Stomach (tissue), 4 donors: ENCODE measurements around the gene TMEM62.

Experiments used
- CTCF ChIP-seq, 7 experiments: fragments of 450-650 bp in 4 of 7; fragments of 200-600 bp in 3 of 7; sonication (generic) in 3 of 7; IDR thresholded peaks; one replicate each; pipeline ENCODE4 v1.5.1; 2016 to 2019; ENCODE audit warnings: antibody characterized with exemption in 7 of 7, control low read depth in 2 of 7, mild to moderate bottlenecking in 1 of 7
- POLR2A ChIP-seq, 4 donors: fragments of 450-650 bp; IDR thresholded peaks; one replicate each; pipeline ENCODE4 v1.6.1; 2016; ENCODE audit warnings: antibody characterized with exemption in 4 of 4, control low read depth in 2 of 4, mild to moderate bottlenecking in 1 of 4, moderate library complexity in 1 of 4

- no peak for TF ChIP-seq POLR2A (IDR thresholded peaks at IDR 0.05)
- TF ChIP-seq CTCF (IDR thresholded peaks at IDR 0.05): no peak
Measured at GRCh38 chr15:43094416-43095030, 38.9 kb upstream of the TMEM62 start.
